CD4-positive, alpha-beta T cell (primary cell): ENCODE measurements around the gene RHOT1. TPM values are rescaled to one million over a fixed set of nuclear protein-coding genes. Genes with fewer than 3 reads are reported as not detected.

ENCODE experiments used
- ATAC-seq: fragments of 200-7000 bp; cut with Tn5 transposase; one replicate; pipeline ENCODE4 v1.10.0; 2022; ENCODE audit warnings: mild to moderate bottlenecking; ENCODE audit not compliant: poor library complexity
- CTCF ChIA-PET: fragments of 350-600 bp; sonication (Branson Sonifier 250); formaldehyde crosslinking; loops from one replicate; lab custom pipeline; 2021; ENCODE audit warnings: antibody characterized with exemption, inconsistent platforms; lab: Charles Lee
- POLR2A ChIA-PET: fragments of 350-600 bp; sonication (Branson Sonifier 250); formaldehyde crosslinking; loops from one replicate; lab custom pipeline; 2021; ENCODE audit warnings: antibody characterized with exemption, inconsistent platforms; lab: Charles Lee
- DNase-seq, 14 experiments: peaks; one replicate each; pipeline ENCODE4 v3.0.0-alpha.2; 2013 to 2020; ENCODE audit warnings: mixed read lengths in 2 of 14
- H3K27ac ChIP-seq, 2 donors: one replicate each; pipeline versions ENCODE4 v1.5.1 to v1.7.0; 2013; ENCODE audit warnings: low read length in 2 of 2, low read depth in 1 of 2, mild to moderate bottlenecking in 1 of 2
- H3K27me3 ChIP-seq, 2 experiments: 1 replicate in 1 of 2; 2 replicates in 1 of 2; pipeline versions ENCODE4 v1.6.1 to v1.7.0; 2013; ENCODE audit warnings: low read length in 2 of 2, control low read depth in 1 of 2, mild to moderate bottlenecking in 1 of 2, moderate library complexity in 1 of 2; ENCODE audit not compliant: insufficient read depth in 2 of 2, control insufficient read depth in 1 of 2
- H3K36me3 ChIP-seq: one replicate; pipeline ENCODE4 v1.6.1; 2013; ENCODE audit warnings: low read length, control low read depth; ENCODE audit not compliant: insufficient read depth
- H3K4me1 ChIP-seq: one replicate; pipeline ENCODE4 v1.6.1; 2013; ENCODE audit warnings: low read length, control low read depth; ENCODE audit not compliant: insufficient read depth
- H3K4me3 ChIP-seq: one replicate; pipeline ENCODE4 v1.5.1; 2013; ENCODE audit warnings: mild to moderate bottlenecking, low read length, moderate library complexity
- H3K9me3 ChIP-seq, 2 experiments: 1 replicate in 1 of 2; 2 replicates in 1 of 2; pipeline versions ENCODE4 v1.6.1 to v1.7.0; 2013; ENCODE audit warnings: low read length in 2 of 2, mild to moderate bottlenecking in 2 of 2, control low read depth in 1 of 2, moderate library complexity in 1 of 2; ENCODE audit not compliant: control insufficient read depth in 1 of 2, insufficient read depth in 1 of 2
- H3K27ac Mint-ChIP-seq: one replicate; pipeline ENCODE4 v1.8.0; 2020; ENCODE audit warnings: mixed read lengths
- H3K27me3 Mint-ChIP-seq: one replicate; pipeline ENCODE4 v1.8.0; 2021; ENCODE audit warnings: mixed read lengths
- H3K36me3 Mint-ChIP-seq: one replicate; pipeline ENCODE4 v1.8.0; 2021; ENCODE audit warnings: low read depth, mixed read lengths
- H3K4me1 Mint-ChIP-seq: one replicate; pipeline ENCODE4 v1.8.0; 2021; ENCODE audit warnings: low read depth, mixed read lengths
- H3K4me3 Mint-ChIP-seq: one replicate; pipeline ENCODE4 v1.8.0; 2020; ENCODE audit warnings: mild to moderate bottlenecking, mixed read lengths
- H3K9me3 Mint-ChIP-seq: one replicate; pipeline ENCODE4 v1.8.0; 2020; ENCODE audit warnings: mixed read lengths
- CTCF ChIP-seq: fragments of 200-600 bp; IDR thresholded peaks from one replicate; pipeline ENCODE4 v1.8.0; 2022; ENCODE audit warnings: antibody characterized with exemption, mild to moderate bottlenecking
- intact Hi-C, 2 experiments: fragments of 100-400 bp; cut with DNase I in 1 of 2; cut with micrococcal nuclease in 1 of 2; formaldehyde crosslinking; loops; one replicate each; pipeline versions ENCODE4 v1.15.1 to v1.9.0; 2023 to 2025; cut with DNase I, micrococcal nuclease
- total RNA-seq, 174 experiments: library from RNA in 2 of 174; stranded (reverse) in 2 of 174; gene quantifications; one replicate each; pipeline ENCODE4 v1.2.3 and lab custom pipeline; 2021 to 2026

The RHOT1 gene
- total RNA-seq, 2 experiments from 2014 or later = 12.9 to 13.1 TPM

- Histone ChIP-seq H3K9me3 (peaks cover 5 to 8% of the 10 kb centered on the region in 2 experiments), H3K4me3 (no peak overlapping the region), H3K27me3 (no peaks in the 10 kb centered on the region), H3K36me3 (no peaks in the 10 kb centered on the region), H3K4me1 (no peaks in the 10 kb centered on the region), H3K27ac (no peak overlapping the region)
- intact Hi-C loops = no loop called here
- no peak overlapping the region for H3K4me3 Mint-ChIP-seq
- no peaks in the 10 kb centered on the region for H3K36me3 Mint-ChIP-seq
- H3K27ac Mint-ChIP-seq = no peak overlapping the region
- ChIA-PET POLR2A (no interaction called here), CTCF (no interaction called here)
- H3K27me3 Mint-ChIP-seq = peaks cover 35% of the 10 kb centered on the region
- no peaks in the 10 kb centered on the region for H3K9me3 Mint-ChIP-seq
- no peaks in the 10 kb centered on the region for H3K4me1 Mint-ChIP-seq
- no peak for DNase-seq
- no peak for ATAC-seq
- no peak for TF ChIP-seq CTCF
Measured at GRCh38 chr17:32256012-32256700, 113.9 kb downstream of the RHOT1 start.

GRCh38 chr17:32256701-32257019 lies 114.4 kb downstream of the RHOT1 start:
- no peak overlapping the region for H3K4me3 ChIP-seq
- no peaks in the 10 kb centered on the region for H3K9me3 Mint-ChIP-seq
- no peak overlapping the region for H3K27ac ChIP-seq
- intact Hi-C loops = no loop called here
- H3K4me1 Mint-ChIP-seq = no peaks in the 10 kb centered on the region
- H3K4me1 ChIP-seq = no peaks in the 10 kb centered on the region
- DNase-seq (no peak), ATAC-seq (no peak)
- ChIA-PET POLR2A (no interaction called here), CTCF (no interaction called here)
- no peak overlapping the region for H3K27ac Mint-ChIP-seq
- TF ChIP-seq CTCF = no peak
- no peaks in the 10 kb centered on the region for H3K36me3 Mint-ChIP-seq
- no peak overlapping the region for H3K4me3 Mint-ChIP-seq
- no peaks in the 10 kb centered on the region for H3K27me3 ChIP-seq
- H3K27me3 Mint-ChIP-seq = peaks cover 41% of the 10 kb centered on the region
- no peaks in the 10 kb centered on the region for H3K36me3 ChIP-seq
- H3K9me3 ChIP-seq = peaks cover 5 to 8% of the 10 kb centered on the region in 2 experiments

GRCh38 chr17:32258383-32259140 lies 116.3 kb downstream of the RHOT1 start:
- H3K9me3 Mint-ChIP-seq = no peaks in the 10 kb centered on the region
- no peak overlapping the region for H3K27ac Mint-ChIP-seq
- H3K36me3 ChIP-seq = no peaks in the 10 kb centered on the region
- peaks cover 0 to under 1% of the 10 kb centered on the region in 2 experiments for H3K9me3 ChIP-seq
- DNase-seq = no peak
- no peaks in the 10 kb centered on the region for H3K36me3 Mint-ChIP-seq
- peaks cover 53% of the 10 kb centered on the region for H3K27me3 Mint-ChIP-seq
- no peak overlapping the region for H3K27ac ChIP-seq
- H3K4me1 ChIP-seq = no peaks in the 10 kb centered on the region
- H3K27me3 ChIP-seq = peaks cover 0 to 1% of the 10 kb centered on the region in 2 experiments
- H3K4me3 Mint-ChIP-seq = no peak overlapping the region
- H3K4me3 ChIP-seq = no peak overlapping the region
- H3K4me1 Mint-ChIP-seq = no peaks in the 10 kb centered on the region
- POLR2A ChIA-PET = interaction anchor here (0.8 kb wide), 1 partner anchor 8 kb away, joined by 4 read pairs; no protein-coding TSS in a partner anchor
- intact Hi-C loops = no loop called here
- ATAC-seq = no peak
- TF ChIP-seq CTCF = no peak
- CTCF ChIA-PET = interaction anchor here (0.8 kb wide), 1 partner anchor 60 kb away, joined by 4 read pairs; no protein-coding TSS in a partner anchor
